ENCODE data around the gene EGF.

Gene EGF

GRCh38 chr4:109966891-109967481 is 54.3 kb downstream of the EGF start:
- no peak for DNase-seq

DNA sequence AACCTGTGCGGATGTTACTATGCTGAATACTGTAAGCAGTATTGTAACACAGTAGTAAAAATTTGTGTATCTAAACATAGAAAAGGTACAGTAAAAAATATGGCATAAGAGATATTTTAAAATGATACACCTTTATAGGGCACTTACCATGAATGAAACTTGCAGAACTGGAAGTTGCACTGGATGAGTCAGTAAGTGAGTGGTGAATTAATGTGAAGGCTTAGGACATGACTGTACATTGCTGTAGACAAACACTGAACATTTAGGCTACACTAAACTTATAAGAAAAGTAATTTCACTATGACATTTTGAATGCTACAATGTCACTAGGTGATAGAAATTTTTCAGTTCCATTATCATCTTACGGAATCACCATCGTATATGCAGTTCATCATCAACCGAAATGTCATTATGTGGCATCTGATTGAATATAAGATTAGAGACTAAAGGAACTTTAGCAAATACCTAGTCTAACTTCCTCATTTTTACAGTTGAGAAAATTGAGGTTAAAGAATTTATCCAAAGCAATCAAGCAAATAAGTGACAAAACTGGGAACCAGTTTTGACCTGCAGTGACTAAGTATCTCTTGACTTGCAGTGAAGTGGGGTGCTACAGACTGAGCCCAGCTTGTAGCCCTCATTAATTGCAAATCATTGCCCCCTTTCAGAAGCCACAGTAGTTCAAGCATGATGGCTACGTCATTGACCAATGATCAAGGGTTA is 55.3 kb downstream of the EGF start:
- no peak for DNase-seq

GRCh38 chr4:109969087-109969486 is 56.4 kb downstream of the EGF start:
- DNase-seq: no peak

DNA sequence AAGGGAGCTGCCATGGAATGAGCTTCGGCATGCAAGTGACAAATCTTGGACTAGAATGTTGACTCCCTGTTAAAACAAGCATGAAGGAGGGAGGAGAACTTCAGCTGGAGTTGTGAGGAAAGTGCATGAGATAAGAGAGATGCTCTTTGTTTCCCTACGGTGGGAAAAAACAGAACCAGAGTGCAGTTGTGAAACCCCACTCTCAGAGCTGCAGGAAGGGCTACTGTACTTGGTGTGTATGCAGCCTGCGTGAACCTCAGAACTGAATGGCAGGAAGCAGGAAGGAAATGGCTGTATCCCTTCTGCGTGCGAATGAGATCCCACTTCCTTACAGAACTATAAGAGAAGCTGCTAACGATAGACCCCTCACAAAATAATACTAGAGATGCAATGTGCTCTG is 57.2 kb downstream of the EGF start:
- DNase-seq: no peak

GRCh38 chr4:109972786-109973528 is 60.3 kb downstream of the EGF start:
- no peak for DNase-seq

GRCh38 chr4:109973529-109973905 is 60.8 kb downstream of the EGF start:
- no peak for DNase-seq

- DNase-seq: no peak
These were observed 63.5 kb downstream of the EGF start for GRCh38 chr4:109976189-109976588.

DNA sequence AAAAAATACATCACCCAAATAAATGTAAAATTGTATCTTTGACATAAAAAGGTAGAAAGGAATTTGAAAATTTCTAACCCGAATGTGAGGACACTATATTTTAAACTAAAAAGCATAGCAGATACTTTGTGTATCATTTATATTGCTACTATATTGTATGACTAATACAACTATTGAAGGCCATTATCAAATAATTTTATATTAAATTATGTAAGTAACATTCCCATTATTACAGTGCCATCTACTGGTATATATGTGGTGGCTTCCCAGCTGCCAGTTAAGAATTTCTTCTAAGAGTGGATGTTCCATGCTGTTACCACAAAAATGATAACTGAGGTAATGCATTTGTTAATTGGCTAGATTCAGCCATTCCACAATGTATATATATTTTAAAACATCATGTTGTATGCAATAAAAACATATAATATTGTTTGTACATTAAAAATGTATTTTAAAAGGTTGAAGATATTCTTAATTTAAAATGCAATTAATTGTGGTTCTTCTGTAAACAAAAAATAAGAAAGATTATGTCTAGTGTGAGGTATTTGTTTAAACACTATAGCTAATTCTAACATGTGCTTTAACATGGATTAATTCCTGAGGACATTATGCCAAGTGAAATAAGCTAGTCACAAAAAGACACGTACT is 65.3 kb downstream of the EGF start:
- DNase-seq: no peak

DNA sequence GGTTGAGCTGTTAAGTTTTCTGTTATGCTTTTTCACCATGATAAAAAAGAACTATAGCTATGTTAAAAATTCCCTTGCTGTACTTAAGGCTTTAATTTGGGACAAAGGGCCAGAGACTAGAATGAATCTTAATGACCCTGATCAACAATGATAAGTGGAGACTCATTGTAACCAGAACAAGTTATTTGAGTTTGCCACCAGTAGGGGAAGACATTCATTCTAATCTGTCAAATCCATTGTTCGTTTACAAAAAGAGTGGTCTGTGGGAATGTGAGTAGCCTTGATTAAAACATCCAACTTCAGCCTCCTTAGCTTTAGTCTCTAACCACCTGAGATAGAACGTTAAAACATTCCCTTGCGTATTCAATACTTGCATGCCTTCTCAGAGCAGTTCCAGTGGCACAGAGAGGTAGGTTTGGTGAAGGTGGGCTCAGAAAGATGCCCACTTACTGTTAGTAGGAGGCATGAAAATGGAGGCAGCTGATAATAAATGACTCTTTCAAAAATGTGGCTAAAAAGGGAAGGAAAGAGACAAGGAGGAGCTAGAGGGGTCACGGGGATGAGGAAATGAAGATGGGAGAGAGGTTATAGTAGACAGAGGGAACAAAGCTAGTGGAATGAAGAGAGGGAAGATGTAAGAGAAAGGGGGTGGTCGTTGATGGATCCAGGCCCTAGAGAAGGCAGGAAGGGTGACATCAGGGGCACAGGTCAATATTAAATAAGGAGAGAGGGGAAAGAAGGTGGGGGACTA is 66.2 kb downstream of the EGF start:
- no peak for DNase-seq

DNA sequence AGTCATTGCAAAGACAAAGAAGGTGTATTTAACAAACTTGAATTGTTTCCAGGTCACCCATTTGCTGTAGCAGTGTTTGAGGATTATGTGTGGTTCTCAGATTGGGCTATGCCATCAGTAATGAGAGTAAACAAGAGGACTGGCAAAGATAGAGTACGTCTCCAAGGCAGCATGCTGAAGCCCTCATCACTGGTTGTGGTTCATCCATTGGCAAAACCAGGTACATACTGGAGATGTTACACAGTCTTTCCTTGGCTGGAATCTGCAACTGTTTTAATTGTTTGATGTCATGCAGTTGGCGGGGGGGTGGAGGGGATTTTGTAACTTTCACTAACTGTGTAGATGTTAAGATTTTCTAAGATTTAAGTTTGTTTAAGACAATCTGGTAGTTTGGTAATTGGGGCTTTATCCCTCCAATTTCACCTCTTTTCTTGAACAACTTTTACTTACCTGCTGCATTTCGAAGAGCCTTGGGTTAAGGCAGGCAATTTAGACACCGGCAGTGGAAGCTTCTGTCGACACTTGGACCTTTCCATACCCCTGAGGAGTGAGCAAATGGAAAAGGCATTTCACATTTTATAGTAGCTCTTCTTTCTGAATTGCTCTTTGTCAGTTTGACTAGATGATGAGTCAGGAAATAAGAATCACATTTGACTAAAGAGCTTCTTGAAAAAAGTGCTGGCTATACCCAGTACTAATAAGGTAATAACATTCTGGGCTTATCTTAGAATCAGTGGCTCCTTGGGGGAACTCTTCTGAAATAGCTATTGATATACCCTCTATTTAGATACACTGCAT is 67.4 kb downstream of the EGF start:
- DNase-seq: no peak

DNA sequence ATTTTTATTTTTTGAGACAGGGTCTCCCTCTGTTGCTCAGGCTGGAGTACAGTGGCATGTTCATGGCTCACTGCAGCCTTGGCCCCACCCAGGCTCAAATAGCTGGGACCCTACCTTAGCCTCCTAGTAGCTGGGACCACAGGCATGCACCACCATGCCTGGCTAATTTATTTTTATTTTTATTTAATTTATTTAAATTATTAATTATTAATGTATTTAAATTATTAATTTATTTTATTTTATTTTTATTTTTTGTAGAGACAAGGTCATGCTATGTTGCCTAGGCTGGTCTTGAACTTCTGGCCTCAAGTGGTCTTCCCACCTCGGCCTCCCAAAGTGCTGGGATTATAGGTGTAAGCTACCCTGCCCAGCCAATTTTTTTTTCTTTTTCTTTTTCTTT is 69.3 kb downstream of the EGF start:
- no peak for DNase-seq

DNA sequence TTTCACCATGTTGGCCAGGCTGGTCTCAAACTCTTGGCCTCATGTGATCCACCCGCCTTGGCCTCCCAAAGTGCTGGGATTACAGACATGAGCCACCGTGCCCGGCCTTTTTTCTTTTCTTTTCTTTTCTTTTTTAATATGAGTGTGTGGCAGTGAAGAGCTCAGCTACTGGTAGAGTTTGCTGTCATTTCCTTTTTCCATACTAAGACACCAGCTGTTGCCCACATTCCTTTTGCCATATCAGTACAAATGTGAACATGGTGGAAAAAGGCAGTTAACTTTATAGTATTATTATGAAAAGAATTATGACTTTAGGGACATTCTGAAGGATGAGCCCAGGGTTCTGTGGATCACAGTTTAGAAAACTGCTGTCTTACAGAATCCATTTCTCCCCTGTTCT is 69.8 kb downstream of the EGF start:
- no peak for DNase-seq

DNA sequence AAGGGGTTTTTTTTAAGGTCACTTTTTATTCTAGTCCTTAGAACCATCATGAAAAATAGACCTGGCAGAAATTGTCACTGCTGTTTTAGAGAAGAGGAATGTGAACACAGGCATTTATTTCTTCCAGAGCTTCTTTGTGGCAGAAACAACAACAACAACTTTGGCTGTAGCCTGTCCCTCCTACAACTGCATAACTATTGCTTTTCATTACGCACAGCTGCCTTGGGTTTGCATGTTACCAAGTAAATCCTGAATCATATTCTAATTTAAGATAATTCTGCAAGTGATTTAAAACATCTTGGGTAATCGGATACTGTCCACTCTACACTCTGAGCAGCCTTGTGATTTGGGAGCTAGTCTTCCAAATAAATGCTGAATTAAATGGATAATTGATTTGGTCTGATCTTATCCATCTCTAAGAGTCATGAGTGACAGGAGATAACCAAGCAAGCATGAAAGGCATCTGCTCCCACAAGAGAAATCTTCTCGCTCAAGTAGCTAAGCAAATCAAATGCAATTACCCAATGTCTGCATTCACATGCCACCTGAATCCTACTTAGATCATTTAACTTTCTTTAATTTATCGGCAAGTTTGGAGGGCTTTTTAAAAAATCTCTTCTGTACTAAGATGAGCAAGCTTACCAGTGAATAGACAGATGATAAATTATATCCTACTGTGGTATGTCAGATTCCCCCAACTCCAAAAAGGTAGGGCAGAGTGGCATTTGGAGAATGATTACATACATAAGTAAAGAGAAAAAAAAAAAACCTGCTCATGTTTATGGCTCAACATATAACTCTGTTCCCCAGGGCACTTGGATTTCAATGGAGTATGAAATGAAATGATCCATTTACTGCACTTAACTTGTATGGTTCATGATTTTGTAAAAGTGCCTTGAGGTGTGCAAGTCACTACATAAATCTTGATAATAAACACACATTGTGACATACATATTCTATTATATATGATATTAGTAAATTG is 73.6 kb downstream of the EGF start:
- DNase-seq: no peak

- no peak for DNase-seq
These were observed 76.4 kb downstream of the EGF start for GRCh38 chr4:109989044-109989443.

DNA sequence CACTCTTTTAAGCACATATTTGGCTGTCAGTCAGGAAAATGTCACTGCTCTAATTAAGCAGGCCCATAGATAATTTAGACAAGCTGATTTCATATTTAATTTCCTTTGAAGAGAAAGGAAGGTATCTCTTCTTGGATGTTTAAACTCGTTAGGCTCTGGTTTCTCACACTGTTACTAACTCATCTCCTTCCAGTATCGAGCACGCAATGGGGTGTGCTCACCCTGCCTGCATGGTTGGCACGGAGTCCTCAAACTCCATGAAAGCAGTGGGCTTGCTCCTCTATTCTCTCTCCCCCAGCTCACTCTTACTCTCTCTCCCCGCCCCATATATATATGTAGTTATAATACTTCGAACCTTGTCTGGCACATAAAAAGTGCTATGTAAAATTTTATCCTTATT is 76.9 kb downstream of the EGF start:
- DNase-seq: no peak

DNA sequence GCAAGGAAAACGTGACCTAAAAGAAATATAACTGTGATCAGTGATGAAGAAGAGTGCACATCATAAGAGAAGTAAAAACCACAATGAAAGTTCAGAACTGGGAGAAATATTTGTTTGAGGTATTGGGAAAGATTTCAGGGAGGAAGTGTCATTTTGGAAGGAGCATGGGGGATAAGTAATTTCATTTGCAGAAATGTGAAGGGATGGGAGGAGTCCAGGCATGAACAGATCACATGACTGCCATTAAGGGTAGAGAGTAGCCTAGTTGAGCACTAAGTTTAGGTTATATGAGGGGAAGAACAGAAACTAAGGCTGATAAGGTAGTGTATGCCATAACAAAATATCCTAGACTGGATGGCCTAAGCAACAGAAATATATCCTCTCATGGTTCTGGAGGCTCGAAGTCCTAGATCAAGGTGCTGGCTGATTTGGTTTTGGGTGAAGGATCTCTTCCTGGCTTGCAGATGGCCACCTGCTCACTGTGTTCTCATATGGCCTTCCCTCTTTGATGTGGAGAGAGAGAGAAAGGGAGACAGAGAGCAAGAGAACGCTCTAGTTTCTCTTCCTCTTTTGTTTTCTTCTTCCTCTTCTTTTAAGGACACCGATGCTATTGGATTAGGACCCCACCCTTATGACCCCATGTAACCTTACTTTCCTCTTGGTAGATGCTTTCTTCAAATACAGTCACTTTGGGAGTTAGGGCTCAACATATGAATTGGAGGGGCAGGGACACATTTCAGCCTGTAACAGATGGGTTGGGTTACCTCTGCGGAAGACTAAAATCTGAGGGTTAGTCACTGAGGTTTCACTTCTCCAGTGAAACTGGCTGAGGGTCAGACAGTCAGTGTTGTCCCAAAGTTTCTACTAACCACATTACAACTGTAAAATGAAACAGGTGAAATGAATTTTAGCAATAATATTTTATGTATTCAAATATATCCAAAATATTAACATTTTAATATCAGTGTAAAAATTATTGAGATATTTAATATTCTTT is 77.9 kb downstream of the EGF start:
- no peak for DNase-seq

DNA sequence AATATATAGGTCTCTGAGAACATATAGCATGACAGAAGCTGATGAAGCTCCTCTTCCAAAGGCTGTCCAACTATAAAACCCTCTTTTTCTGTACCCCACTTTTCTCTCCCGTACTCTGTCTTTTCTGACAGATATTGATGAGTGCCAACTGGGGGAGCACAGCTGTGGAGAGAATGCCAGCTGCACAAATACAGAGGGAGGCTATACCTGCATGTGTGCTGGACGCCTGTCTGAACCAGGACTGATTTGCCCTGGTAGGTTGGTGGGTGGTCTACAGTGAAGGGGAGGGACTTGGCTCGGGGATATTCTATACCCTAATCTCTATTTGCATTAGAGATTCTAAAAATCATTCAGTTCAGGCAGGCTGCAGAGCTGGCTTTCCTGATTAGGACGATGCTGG is 80.4 kb downstream of the EGF start:
- no peak for DNase-seq

GRCh38 chr4:109994415-109994827 is 81.7 kb downstream of the EGF start:
- no peak for DNase-seq

DNA sequence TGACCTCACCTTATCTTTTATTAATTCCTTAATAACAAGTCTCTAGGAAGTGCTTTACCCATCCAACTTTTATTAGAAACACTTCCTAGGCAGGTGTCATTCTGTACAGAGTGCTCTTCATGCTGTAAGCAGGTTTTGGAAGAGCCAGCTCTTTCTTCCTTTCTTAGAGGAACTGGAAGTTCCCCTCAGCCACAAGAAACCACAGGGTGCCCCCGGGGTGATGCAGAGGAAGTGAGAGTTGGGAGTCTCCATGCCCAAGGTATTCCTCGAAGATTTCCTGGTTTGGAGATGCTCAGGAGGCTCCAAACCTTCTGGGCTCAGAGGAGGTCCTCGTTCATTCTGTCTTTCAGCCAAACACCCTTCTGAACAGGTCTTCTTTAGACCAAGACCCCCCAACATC is 83.8 kb downstream of the EGF start:
- no peak for DNase-seq

Data from NCI-H1436 treated with DMSO at 0.1 percent for 48 hours (cell line).